ENCODE data around the gene HS1BP3.

The HS1BP3 gene

GRCh38 chr2:20582600-20583221, 68.2 kb downstream of the HS1BP3 start:
- Histone ChIP-seq H3K4me3 (ENCODE audit: control insufficient read depth in 1 of 7, extremely low read depth in 1 of 7, insufficient read depth in 4 of 7, low read depth in 2 of 7, low read length in 6 of 7) (no peak overlapping the region), H3K9me3 (ENCODE audit: control extremely low read depth in 1 of 5, control insufficient read depth in 4 of 5, insufficient read depth in 2 of 5, low read depth in 1 of 5, low read length in 4 of 5) (peaks cover 0 to 7% (median 5%) of the 10 kb centered on the region in 5 experiments), H3K4me1 (ENCODE audit: control extremely low read depth in 1 of 4, control insufficient read depth in 4 of 4, insufficient read depth in 4 of 4, low read length in 3 of 4) (peaks cover 0 to 14% (median 6%) of the 10 kb centered on the region in 4 experiments), H3K36me3 (ENCODE audit: control insufficient read depth in 4 of 4, insufficient read depth in 4 of 4, low read length in 3 of 4) (no peaks in the 10 kb centered on the region), H3K27ac (ENCODE audit: insufficient read depth in 1 of 2, low read depth in 1 of 2, low read length in 2 of 2, poor library complexity in 1 of 2, severe bottlenecking in 2 of 2) (no peak overlapping the region), H3K27me3 (replicated peaks in 2 of 5; ENCODE audit: control insufficient read depth in 4 of 5, insufficient read depth in 5 of 5, low read length in 4 of 5) (no peaks in the 10 kb centered on the region)
- POLR2A ChIA-PET = no interaction called here
- CTCF ChIA-PET = interaction anchor here (1.5 kb wide), 1 partner anchor 21 kb away, joined by 3 read pairs; no protein-coding TSS in a partner anchor
- no peak for DNase-seq
- WGBS (ENCODE audit: insufficient coverage) = 89% methylated on average over 4 of the region's 5 CpGs

- DNase-seq = no peak
- peaks cover 0 to 7% (median 5%) of the 10 kb centered on the region in 5 experiments for H3K9me3 ChIP-seq (ENCODE audit: control extremely low read depth in 1 of 5, control insufficient read depth in 4 of 5, insufficient read depth in 2 of 5, low read depth in 1 of 5, low read length in 4 of 5)
- no peak overlapping the region for H3K27ac ChIP-seq (ENCODE audit: insufficient read depth in 1 of 2, low read depth in 1 of 2, low read length in 2 of 2, poor library complexity in 1 of 2, severe bottlenecking in 2 of 2)
- no peak overlapping the region for H3K4me3 ChIP-seq (ENCODE audit: control insufficient read depth in 1 of 7, extremely low read depth in 1 of 7, insufficient read depth in 4 of 7, low read depth in 2 of 7, low read length in 6 of 7)
- peaks cover 0 to 27% (median 10%) of the 10 kb centered on the region in 4 experiments for H3K4me1 ChIP-seq (ENCODE audit: control extremely low read depth in 1 of 4, control insufficient read depth in 4 of 4, insufficient read depth in 4 of 4, low read length in 3 of 4)
- CTCF ChIA-PET = interaction anchor here (0.6 to 2.4 kb wide), 4 partner anchors 11 to 53 kb away, joined by 3 to 6 read pairs (median 3); no protein-coding TSS in a partner anchor
- H3K36me3 ChIP-seq (ENCODE audit: control insufficient read depth in 4 of 4, insufficient read depth in 4 of 4, low read length in 3 of 4) = no peaks in the 10 kb centered on the region
- POLR2A ChIA-PET = no interaction called here
- H3K27me3 ChIP-seq (replicated peaks in 2 of 5; ENCODE audit: control insufficient read depth in 4 of 5, insufficient read depth in 5 of 5, low read length in 4 of 5) = no peaks in the 10 kb centered on the region
- 97% methylated on average over 3 of the region's 4 CpGs for whole genome bisulfite sequencing (ENCODE audit: insufficient coverage)
Measured at GRCh38 chr2:20580690-20581437, 70.0 kb downstream of the HS1BP3 start.

GRCh38 chr2:20579866-20580265, 71.0 kb downstream of the HS1BP3 start:
- POLR2A ChIA-PET = no interaction called here
- Histone ChIP-seq H3K4me1 (ENCODE audit: control extremely low read depth in 1 of 4, control insufficient read depth in 4 of 4, insufficient read depth in 4 of 4, low read length in 3 of 4) (peaks cover 0 to 27% (median 10%) of the 10 kb centered on the region in 4 experiments), H3K9me3 (ENCODE audit: control extremely low read depth in 1 of 5, control insufficient read depth in 4 of 5, insufficient read depth in 2 of 5, low read depth in 1 of 5, low read length in 4 of 5) (peaks cover 0 to 7% (median 5%) of the 10 kb centered on the region in 5 experiments), H3K36me3 (ENCODE audit: control insufficient read depth in 4 of 4, insufficient read depth in 4 of 4, low read length in 3 of 4) (no peaks in the 10 kb centered on the region), H3K27me3 (replicated peaks in 2 of 5; ENCODE audit: control insufficient read depth in 4 of 5, insufficient read depth in 5 of 5, low read length in 4 of 5) (no peaks in the 10 kb centered on the region), H3K4me3 (ENCODE audit: control insufficient read depth in 1 of 7, extremely low read depth in 1 of 7, insufficient read depth in 4 of 7, low read depth in 2 of 7, low read length in 6 of 7) (no peak overlapping the region), H3K27ac (ENCODE audit: insufficient read depth in 1 of 2, low read depth in 1 of 2, low read length in 2 of 2, poor library complexity in 1 of 2, severe bottlenecking in 2 of 2) (peak overlapping the region in 1 of 2 experiments; percentile 20)
- peak; percentile 29 to 42 (median 33) for DNase-seq
- WGBS (ENCODE audit: insufficient coverage) = no CpG with 5 or more reads among the region's 1 CpG
- CTCF ChIA-PET = interaction anchor here (0.9 to 2.4 kb wide), 2 partner anchors 54 to 98 kb away, joined by 3 to 6 read pairs; no protein-coding TSS in a partner anchor

GRCh38 chr2:20578895-20579825, 71.7 kb downstream of the HS1BP3 start:
- Histone ChIP-seq H3K4me3 (ENCODE audit: control insufficient read depth in 1 of 7, extremely low read depth in 1 of 7, insufficient read depth in 4 of 7, low read depth in 2 of 7, low read length in 6 of 7) (no peak overlapping the region), H3K36me3 (ENCODE audit: control insufficient read depth in 4 of 4, insufficient read depth in 4 of 4, low read length in 3 of 4) (no peaks in the 10 kb centered on the region), H3K27ac (ENCODE audit: insufficient read depth in 1 of 2, low read depth in 1 of 2, low read length in 2 of 2, poor library complexity in 1 of 2, severe bottlenecking in 2 of 2) (peak overlapping the region in 1 of 2 experiments; percentile 20), H3K27me3 (replicated peaks in 2 of 5; ENCODE audit: control insufficient read depth in 4 of 5, insufficient read depth in 5 of 5, low read length in 4 of 5) (no peaks in the 10 kb centered on the region), H3K9me3 (ENCODE audit: control extremely low read depth in 1 of 5, control insufficient read depth in 4 of 5, insufficient read depth in 2 of 5, low read depth in 1 of 5, low read length in 4 of 5) (peaks cover 0 to 7% (median 5%) of the 10 kb centered on the region in 5 experiments), H3K4me1 (ENCODE audit: control extremely low read depth in 1 of 4, control insufficient read depth in 4 of 4, insufficient read depth in 4 of 4, low read length in 3 of 4) (peaks cover 0 to 27% (median 10%) of the 10 kb centered on the region in 4 experiments)
- CTCF ChIA-PET = interaction anchor here (0.9 to 2.4 kb wide), 2 partner anchors 55 to 97 kb away, joined by 3 to 6 read pairs; no protein-coding TSS in a partner anchor
- POLR2A ChIA-PET = interaction anchor here (0.6 kb wide), 1 partner anchor 703 kb away, joined by 3 read pairs; no protein-coding TSS in a partner anchor
- WGBS (ENCODE audit: insufficient coverage) = 83% methylated on average over 13 of the region's 15 CpGs
- peak in 2 of 3 donors; percentile 44 to 68 for DNase-seq

GRCh38 chr2:20578266-20578894, 72.5 kb downstream of the HS1BP3 start:
- H3K9me3 ChIP-seq (ENCODE audit: control extremely low read depth in 1 of 5, control insufficient read depth in 4 of 5, insufficient read depth in 2 of 5, low read depth in 1 of 5, low read length in 4 of 5) = peaks cover 0 to 7% (median 5%) of the 10 kb centered on the region in 5 experiments
- ChIA-PET POLR2A (no interaction called here), CTCF (no interaction called here)
- H3K27ac ChIP-seq (ENCODE audit: insufficient read depth in 1 of 2, low read depth in 1 of 2, low read length in 2 of 2, poor library complexity in 1 of 2, severe bottlenecking in 2 of 2) = no peak overlapping the region
- no peak overlapping the region for H3K4me3 ChIP-seq (ENCODE audit: control insufficient read depth in 1 of 7, extremely low read depth in 1 of 7, insufficient read depth in 4 of 7, low read depth in 2 of 7, low read length in 6 of 7)
- H3K27me3 ChIP-seq (replicated peaks in 2 of 5; ENCODE audit: control insufficient read depth in 4 of 5, insufficient read depth in 5 of 5, low read length in 4 of 5) = no peaks in the 10 kb centered on the region
- H3K36me3 ChIP-seq (ENCODE audit: control insufficient read depth in 4 of 4, insufficient read depth in 4 of 4, low read length in 3 of 4) = no peaks in the 10 kb centered on the region
- peaks cover 0 to 27% (median 10%) of the 10 kb centered on the region in 4 experiments for H3K4me1 ChIP-seq (ENCODE audit: control extremely low read depth in 1 of 4, control insufficient read depth in 4 of 4, insufficient read depth in 4 of 4, low read length in 3 of 4)
- 100% methylated on average over 4 of the region's 6 CpGs for WGBS (ENCODE audit: insufficient coverage)
- no peak for DNase-seq

GRCh38 chr2:20577495-20578235, 73.2 kb downstream of the HS1BP3 start:
- no peak overlapping the region for H3K27ac ChIP-seq (ENCODE audit: insufficient read depth in 1 of 2, low read depth in 1 of 2, low read length in 2 of 2, poor library complexity in 1 of 2, severe bottlenecking in 2 of 2)
- POLR2A ChIA-PET = no interaction called here
- CTCF ChIA-PET = interaction anchor here (1.3 kb wide), 1 partner anchor 15 kb away, joined by 3 read pairs; no protein-coding TSS in a partner anchor
- H3K27me3 ChIP-seq (replicated peaks in 2 of 5; ENCODE audit: control insufficient read depth in 4 of 5, insufficient read depth in 5 of 5, low read length in 4 of 5) = no peaks in the 10 kb centered on the region
- H3K4me1 ChIP-seq (ENCODE audit: control extremely low read depth in 1 of 4, control insufficient read depth in 4 of 4, insufficient read depth in 4 of 4, low read length in 3 of 4) = peaks cover 0 to 27% (median 10%) of the 10 kb centered on the region in 4 experiments
- peaks cover 0 to 7% (median 5%) of the 10 kb centered on the region in 5 experiments for H3K9me3 ChIP-seq (ENCODE audit: control extremely low read depth in 1 of 5, control insufficient read depth in 4 of 5, insufficient read depth in 2 of 5, low read depth in 1 of 5, low read length in 4 of 5)
- H3K36me3 ChIP-seq (ENCODE audit: control insufficient read depth in 4 of 4, insufficient read depth in 4 of 4, low read length in 3 of 4) = no peaks in the 10 kb centered on the region
- 86% methylated on average over 10 of the region's 12 CpGs for WGBS (ENCODE audit: insufficient coverage)
- H3K4me3 ChIP-seq (ENCODE audit: control insufficient read depth in 1 of 7, extremely low read depth in 1 of 7, insufficient read depth in 4 of 7, low read depth in 2 of 7, low read length in 6 of 7) = no peak overlapping the region
- no peak for DNase-seq

Data from common myeloid progenitor, CD34-positive (primary cell).